Measurements from ENCODE around the gene BBX.

Gene BBX

DNA sequence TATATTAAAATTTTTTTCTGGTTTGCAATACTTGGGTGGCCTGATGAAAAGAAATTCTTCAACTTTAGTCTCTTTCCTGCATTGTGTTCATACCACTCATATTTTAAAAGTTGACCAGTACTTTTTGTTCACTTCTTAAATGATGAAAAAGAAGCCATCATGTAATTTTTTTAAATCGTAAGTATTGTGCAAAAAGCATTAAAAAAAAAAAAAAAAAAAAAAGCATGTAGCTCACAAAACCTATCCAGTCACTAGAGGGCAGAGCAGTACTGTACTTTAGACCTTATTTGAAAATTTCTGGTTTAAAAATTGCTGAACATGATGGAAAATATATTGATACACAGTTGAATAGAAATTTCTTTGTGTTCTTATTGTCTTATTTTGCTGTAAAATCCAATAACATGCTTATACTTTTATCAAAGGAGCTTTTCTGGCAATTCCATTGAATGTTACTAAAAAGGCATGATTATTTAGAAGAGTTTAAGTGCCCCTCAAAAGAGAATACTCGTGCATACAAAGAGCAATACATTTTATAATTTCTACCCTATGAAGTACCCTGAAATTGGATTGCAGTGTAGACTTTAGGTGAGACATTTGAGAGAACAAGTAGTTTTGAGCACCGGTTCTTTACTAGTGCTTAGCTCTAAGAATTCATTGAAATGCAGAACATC lies 137.7 kb downstream of the BBX start:
- peak; percentile 20 for DNase-seq

DNA sequence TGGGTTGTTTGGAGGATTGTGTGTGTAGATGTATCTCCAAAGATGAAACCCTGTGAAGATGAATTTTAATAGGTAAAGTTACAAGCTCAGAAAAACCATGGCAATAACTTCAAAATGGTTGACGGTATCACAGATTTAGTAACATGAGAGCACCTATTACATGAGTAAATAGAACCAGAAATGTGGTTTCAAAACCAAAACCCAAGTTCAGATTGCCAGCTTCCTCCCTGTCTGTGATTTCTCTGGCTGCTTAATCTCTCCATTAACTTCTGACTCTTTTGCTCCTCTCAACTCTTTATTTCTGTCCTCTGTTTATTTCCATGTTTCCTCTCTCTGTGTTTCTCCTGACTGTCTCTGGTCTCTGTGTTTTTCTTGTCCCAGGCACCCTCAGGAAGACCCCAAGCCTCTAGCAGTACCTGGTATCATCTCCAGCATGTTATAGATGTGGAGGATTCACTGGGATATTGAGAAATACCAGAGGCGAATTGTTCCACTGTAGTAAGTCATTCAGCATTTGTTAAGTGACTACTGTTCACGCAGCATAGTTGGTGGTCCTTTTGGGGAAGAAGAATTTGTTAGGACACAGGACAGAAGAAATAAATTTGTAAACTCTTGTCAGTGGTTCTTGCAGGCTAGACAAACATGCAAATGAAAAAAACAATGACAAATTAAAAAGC lies 138.8 kb downstream of the BBX start:
- DNase-seq, result no peak

DNA sequence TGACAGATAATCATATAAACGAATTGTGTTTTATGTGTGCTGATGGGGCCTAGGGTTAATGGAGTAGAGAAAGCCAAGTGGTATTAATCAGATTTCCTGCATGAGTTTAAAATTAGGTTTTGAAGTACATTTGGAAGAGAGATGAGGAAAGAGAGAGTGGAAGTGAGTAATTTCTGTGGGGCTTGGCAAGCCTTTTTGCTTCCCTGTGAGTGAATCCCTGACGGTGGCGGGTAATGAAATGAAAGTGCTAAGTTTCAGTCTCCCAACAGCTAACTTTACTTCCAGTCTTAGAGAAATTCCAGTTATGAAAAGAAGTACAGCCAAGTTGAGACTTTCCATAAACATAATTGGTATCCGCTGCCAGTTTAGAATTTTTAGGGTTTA lies 139.4 kb downstream of the BBX start:
- DNase-seq, result no peak

DNA sequence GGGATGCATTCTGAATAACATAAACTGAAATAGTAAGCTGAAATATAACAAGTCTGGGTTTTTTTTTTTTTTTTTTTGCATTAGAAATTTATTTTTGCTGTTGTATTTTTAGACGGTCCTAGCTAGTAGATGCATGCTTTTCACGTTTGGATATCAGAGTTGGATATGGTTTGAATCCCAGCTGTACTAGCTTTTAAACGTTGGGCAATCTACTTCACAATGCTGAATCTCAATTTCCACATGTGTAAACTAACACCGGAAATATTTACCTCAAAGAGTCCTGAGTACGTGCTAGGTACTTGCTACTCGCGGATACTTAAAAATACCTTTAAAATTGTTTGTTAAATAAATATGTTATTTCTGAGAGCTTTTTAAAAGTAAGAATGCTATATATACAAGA lies 139.8 kb downstream of the BBX start:
- no peak for DNase-seq

DNA sequence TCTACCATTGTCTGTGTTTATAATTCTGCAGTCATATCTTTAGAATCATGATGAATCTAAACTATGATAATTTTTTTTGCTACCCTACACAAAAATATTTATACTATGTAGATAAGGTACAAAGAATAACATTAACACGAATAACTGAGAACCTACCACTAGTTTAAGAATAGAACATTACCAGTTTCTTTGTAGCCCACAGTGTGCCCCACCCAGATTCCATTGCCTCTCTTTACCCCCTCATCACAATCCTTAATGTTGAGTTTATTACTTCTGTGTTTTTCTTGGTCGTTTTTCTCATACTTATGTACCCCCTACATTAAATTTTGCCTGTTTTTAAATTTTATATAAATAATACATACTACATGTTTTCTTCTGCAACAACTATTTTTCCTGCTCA lies 140.5 kb downstream of the BBX start:
- no peak for DNase-seq

DNA sequence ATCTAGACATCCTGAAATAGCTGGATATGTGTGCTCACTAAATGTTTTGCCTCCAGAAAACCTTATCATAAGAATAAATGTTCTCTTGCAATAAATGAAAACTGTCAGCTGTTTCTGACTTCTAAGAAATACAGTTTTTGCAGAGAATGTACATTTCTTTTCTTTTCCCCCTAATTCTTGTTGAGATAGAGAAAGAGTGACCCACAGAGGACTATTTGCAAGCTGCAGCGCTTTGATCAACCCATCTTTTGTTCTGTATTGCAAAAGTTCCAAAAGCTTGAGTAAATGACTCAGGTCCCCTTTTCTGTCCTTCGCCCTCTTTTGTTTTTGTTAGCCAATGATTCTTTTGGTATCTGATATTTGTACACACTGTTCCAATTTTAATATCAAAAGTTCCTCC lies 141.9 kb downstream of the BBX start:
- no peak for DNase-seq

DNA sequence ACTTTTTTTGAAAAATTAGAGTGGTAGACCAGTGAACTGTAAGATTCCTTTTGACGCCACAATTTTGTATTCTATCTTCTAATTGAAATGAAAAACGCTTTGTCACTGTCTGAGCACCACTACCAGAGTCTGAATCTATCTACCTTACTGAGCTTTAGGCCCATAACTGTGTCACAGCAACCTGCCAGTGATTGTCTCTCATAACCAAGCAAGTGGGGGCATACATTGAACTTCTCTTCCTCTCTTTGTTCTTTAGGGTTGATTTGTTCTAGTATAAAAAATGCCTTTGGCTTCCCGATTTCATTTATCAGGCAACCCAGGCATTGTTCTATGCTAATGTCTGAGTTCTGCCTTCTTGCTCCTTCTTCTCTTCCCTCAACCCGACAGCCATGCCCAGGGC lies 142.6 kb downstream of the BBX start:
- no peak for DNase-seq

DNA sequence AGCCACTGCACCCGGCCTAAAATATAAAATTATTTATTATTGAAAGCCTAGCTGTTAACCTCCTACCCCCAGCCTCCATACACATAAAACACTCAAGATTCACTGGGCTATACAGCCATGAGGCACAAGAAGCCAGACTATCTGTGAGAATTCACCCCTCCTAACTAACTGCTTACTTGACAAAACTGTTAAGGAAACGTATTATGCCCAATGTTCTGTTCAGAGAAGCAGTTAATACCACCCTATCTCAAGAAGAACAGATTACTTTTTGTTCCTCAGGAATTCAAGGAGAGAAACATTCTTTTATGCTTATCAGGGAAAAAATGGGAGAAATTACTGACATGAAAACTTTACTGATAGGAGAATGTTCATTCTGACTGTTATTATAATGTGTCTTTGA lies 144.1 kb downstream of the BBX start:
- no peak for DNase-seq

DNA sequence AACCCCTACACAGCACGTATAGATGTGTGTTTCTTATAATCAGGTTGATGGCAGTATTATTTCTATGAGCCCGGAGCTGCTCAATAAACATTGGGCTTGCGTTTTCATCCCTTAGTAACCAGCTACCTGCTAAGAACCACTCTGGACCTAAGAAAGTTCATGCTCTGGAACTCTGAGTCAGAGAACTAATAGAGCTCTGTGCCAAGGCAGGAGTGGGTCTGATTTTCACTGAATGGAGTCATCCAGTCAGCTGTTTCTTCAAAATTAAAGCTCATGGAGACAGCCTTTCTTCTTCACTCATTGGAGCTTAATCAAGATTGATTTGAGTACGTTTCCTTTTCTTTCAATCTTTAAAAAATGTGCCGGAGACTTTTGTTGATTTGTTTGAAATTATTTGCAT lies 145.7 kb downstream of the BBX start:
- no peak for DNase-seq

DNA sequence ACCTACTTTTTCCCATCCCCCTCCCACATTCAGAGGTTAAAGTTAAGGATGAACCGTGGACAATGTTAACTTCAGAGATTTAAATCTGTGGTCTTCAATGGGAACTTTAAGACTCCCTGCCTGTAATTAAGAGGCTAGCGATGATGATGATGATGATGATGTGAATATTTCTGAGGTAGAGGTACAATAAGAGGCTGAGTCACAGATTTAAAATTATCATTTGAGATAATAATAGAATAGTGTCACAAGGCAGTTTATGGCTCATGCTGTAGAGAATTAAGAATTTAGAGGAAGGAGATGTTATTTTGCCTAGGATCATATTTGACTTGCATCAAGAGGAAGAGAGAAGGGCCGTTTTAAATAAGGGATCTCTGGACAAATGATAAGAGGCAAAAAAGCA lies 146.2 kb downstream of the BBX start:
- DNase-seq, result no peak

DNA sequence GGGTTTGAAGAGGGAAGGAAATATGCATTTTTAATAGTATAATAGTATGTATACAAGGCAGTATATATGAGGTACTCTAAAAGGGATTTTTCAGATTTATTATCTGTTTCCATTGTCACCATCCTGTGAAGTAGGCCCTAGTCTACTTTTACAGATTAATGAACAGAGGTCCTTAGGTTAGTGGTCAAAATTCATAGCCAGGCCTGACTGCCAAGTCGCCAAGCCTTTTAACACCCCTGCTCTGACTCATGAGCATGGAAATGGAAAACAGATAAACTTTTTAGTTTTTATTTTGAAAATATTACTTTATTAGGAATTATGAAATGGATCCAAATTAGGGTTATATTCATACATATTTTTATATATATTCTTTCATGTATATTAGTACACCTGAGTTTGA lies 146.9 kb downstream of the BBX start:
- DNase-seq, result no peak

DNA sequence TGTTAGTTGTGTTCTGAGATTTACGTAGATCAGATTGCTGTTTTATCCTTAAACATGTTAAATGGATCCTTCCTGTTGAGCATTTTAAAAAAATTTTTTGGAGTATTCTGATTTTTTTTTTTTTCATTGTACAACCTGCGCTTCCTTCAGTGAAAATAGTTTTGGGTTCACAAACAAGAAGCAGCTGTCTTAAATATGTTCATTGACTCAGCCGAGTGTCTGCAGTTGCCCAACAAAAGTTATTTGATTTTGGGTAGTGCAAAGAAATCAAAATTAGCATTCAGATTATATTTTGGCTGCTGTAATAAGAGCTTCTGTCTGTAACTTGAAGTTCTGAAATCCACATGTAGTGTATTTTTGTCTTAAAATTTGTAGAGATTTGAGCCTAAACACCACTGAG lies 148.2 kb downstream of the BBX start:
- no peak for DNase-seq

DNA sequence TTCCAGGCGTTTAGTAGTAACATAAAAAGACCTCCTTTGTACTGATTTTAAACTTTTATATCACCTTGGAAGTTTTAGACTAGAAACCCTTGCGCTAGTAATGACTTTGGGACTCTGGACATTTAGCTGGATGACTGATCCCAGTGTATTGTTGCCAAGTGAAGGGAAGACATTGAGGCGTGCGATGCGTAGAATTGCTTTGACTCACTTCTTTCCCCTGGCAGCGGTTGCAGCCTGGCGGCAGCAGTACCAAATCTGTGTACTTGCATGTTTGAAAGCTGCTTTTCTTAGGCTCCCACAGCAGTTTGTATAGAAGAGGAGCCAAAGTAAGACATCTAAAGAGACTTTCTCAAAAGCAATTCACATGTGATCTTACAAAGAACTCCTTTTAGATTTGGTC lies 151.6 kb downstream of the BBX start:
- DNase-seq, result no peak

DNA sequence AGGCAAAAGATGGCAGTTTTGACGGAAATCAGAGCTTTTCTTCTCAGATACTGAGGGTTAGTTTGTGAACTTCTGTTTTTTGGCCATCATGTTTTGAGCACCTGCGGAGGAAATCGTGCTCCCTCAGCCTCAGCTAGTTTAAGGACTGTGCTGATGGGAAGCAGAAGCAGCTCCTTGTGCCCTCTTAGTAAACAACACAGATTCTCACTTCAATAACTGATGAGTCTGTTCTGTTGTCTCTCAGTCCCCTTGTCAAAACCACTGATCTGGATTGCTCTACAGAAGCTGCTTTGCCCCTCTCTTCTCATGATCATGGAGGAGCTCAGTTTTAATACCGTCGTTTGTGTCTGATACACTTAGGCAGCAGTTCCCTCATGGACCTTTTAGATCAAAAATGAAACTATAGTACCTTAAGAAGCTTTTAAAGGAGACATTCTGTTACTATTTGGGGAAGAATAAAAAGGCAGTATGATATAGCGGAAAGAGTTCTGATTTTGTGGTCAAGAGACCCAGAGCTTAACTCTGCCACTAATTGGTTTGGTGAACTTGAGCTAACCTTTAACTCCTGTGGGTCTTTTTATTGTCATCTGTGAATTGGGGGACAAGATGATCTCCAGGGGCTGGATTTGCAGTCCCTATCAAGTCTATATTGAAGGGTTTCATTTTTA lies 152.6 kb downstream of the BBX start:
- DNase-seq, result no peak

DNA sequence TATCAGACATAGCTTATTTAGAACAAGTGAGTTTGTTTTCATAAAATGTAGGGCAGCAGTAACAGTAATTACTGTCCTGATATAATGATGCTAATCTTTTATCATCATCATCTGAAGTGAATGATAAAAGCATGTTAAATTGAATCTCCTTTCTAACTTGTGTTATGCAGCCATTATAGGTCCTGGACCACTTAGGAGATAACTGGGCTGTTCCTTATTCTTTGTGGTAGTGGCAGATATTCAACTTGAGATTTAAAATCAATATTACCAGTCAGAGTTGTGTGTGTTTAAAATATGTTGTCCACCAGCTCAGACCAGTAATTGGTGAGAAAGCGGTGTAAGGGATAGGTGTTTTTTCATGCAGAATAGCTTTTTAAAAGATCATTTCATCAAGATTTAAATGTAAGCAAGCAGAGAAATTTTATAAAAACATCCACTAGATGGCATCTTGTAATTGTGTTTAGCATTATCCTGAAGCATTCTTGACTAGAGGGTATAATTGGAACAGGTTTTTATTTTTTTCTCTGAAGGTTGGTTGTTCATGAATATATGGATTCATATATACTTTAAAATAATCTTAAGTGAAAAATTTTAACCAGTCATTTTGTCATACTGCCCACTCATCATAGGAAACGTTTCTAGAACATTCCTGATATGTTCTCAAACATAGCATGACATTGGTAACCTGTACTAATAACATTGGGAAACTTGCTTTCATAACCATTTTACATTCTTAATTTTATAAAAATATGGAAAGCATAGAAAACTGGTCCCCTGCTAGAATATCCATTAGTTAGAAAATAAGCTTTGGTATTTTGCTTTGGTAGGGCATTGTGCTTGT lies 153.9 kb downstream of the BBX start:
- peak; percentile 55 for DNase-seq

DNA sequence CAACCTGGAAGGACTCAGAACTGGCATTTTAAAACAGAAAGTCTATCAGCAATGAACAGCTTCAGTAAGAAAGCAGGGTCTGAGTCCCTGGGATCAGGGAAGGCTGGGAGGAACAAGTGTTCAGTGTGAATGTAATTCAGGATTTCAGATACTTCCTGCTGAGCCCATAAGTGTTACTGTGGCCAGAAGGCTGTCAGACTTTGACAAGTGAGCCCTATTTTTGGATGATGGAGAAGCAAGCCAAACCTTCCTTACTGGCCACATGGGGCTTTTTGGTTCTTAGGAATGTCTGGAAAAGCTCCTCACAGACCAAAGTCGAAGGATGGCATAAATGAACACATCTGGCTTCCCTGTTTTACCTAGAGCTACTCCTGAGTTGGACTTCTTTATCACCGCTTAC lies 157.2 kb downstream of the BBX start:
- no peak for DNase-seq

DNA sequence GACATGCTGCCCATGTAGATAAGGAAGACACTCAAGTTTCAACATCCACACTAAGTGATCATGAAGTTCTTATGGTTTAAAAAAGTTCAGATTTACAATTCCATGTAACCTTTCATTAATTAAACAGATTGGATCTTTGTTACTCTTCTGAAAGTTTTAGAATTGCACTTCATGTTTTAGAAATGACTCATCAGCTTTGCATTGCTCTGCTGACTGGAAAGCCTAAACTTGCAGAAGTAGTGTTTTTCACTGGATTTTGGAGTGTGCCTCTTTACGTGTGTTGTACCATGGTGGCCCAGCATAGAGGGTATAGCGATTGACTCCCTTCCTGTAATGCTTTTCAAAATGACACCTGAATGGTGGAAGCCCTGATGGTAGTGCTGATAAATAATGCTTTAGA lies 157.9 kb downstream of the BBX start:
- DNase-seq, result no peak

DNA sequence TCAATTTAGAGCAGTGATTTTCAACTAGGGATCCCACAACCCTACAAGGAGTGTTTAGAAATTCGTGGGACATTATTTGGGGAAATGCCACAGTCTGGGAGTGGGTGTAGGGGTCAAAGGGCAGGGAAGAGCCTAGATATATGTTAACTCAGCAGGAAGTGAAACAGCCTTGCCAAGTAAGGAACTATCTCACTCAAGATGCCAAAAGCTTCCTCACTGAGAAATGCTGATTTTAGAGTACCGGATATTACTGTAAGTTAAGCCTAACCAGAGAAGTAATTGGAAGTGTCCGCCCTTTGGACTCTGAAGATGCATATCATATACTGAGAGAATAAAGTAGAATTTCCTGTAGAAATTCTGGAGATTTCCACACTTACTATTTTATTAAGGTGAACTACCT lies 158.6 kb downstream of the BBX start:
- no peak for DNase-seq

DNA sequence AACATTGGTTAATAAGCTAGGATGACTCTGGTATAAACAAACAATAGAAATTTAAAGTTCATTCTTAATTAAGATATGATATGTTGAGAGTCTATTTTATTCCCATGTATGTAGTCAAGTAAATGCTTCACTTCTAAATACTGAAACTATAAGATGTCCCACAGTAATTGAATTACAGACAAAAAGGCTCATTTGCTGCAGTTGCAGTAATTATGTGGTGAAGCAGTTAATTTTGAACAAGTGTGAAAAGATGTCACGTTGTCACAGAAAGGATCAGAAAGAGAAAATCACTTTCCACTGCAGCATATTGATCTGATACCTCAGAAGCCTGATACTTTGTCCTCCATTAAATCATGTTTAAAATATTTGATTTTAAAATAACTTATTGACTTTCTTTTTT lies 159.8 kb downstream of the BBX start:
- no peak for DNase-seq

DNA sequence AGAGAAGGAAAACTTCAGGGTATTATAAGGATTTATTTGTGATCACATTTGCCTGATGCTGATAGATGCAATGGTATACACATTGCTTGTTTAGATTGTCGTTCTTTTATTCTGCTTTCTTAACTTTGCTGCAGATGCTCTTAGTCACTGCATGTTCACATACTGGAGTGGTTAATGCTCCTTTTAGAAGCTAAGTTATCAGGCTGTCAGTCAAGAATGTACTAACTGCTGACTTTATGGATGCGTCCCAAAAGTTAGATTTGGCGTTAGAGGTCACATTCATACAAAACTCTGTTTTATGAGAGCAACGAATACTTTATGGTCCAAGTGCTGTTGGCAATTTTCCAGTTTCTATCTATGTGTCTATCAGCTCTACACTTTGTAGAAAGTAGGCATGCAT lies 160.7 kb downstream of the BBX start:
- DNase-seq, result no peak

DNA sequence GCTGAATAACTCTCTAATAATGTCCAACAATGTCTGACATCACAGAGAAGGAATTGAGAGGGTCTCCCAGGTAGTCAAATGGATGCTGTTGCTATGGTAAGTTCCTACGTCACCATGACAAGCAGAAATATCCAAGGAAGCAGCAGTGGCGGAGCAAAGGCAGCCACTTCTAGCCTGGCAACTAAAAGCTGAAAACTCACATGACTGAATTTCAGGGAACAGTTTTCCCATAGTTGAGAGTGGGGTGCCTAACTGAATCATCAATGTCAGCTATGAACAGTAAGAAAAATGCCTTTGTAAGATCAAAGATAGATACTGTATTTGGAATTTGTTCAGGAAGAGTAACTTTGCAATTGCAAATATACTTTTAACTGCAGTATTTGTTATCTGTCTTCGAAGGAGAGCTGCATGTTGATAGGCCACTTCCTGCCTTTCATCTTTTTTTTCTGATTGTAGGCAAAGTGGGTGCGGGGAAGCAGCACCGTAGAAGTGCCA lies 161.7 kb downstream of the BBX start:
- DNase-seq, result no peak

DNA sequence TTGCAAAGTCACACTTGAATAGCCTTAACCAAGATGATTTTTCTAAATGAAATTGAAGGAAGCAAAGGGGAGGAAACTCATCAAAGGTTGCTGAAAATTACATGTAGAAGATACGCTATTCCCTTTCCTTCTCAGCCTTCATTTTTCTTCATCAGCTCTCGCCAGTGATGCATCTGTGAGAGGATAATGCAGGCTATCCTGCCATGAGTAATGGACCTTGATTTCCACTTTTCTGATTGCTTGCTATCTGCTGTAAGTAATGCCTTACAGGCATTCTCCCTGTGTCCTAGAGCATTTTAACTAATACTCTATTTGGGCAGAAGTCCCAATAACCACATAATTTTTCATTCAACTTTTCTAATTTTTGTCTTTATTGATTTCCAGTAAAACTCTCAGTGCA lies 162.6 kb downstream of the BBX start:
- DNase-seq, result no peak

DNA sequence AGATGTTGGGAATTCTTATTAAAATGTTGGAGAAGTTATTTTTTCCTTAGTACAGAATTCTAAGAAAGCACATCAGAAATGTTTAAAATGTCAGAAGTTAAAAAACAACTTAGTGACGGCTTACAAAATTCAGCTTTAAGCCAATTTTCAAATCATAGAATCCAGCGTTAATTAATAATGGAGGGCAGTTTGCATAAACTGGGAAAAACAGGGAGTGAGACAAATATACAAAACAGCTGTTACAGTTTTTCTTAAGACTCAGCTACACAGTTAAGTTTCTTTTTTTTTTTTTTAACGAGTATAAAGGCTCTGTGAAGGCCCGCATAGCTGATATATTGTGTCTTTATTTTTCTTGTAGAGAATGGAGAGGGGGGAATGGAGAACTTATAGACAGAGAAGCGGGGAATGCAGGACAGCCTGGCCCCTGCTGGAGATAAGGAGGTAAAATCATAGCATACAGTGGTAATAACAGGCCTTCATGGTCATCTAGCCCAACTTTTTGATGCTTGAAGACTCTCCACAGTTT lies 164.4 kb downstream of the BBX start:
- no peak for DNase-seq
